ENCODE measurements around the gene MMEL1.
"Not testable (repeated sequence)": the region's sequence is repeated elsewhere in the genome, so short reads cannot be mapped to it uniquely, and the experiment has no call there.

Gene MMEL1

GRCh38 chr1:2628191-2628932, 4.5 kb downstream of the MMEL1 start:
- DNase-seq = no peak

GRCh38 chr1:2627746-2628145, 5.1 kb downstream of the MMEL1 start:
- DNase-seq = no peak

- not testable (repeated sequence) for DNase-seq
Observed at GRCh38 chr1:2625748-2626147, 7.1 kb downstream of the MMEL1 start.

- DNase-seq = no peak
Observed at GRCh38 chr1:2625311-2625710, 7.5 kb downstream of the MMEL1 start.

GRCh38 chr1:2624735-2625300, 8.0 kb downstream of the MMEL1 start:
- no peak for DNase-seq

DNA sequence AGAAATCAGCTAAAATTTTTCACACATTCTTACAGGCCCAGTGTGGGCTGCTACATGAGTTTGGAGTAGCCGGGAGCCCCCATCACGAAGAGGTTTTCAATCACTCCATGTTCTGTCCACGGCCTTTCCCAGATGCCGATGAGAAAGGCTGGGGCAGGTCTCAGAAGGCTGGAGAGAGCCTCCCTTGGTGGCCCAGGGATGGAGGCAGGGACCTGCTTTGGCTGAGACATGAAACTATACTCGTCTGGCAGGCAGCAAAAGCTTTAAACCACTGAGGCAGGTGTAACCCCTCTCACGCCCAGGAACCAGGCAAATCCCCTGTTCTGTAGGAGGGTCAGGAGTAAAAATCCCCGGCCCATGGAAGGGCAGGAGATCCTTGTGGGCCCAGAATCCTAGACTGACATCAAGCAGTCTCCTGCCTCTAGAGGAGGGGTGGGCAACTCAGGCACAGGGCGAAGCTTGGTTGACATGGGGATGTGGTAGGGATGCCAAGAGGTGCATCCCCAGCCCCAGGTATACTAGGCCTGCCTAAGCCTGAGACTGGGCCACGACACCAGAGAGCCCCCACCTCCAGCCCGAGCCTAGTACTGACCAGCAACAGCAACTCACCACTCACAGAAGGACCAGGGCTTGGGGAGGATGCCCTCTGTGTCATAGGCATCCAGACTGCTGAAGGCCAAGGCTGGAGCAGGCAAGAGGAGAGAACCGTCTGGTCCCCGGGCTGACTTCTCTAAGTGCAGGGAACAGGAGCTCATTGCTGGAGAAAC, 9.1 kb downstream of the MMEL1 start:
- no peak for DNase-seq

DNA sequence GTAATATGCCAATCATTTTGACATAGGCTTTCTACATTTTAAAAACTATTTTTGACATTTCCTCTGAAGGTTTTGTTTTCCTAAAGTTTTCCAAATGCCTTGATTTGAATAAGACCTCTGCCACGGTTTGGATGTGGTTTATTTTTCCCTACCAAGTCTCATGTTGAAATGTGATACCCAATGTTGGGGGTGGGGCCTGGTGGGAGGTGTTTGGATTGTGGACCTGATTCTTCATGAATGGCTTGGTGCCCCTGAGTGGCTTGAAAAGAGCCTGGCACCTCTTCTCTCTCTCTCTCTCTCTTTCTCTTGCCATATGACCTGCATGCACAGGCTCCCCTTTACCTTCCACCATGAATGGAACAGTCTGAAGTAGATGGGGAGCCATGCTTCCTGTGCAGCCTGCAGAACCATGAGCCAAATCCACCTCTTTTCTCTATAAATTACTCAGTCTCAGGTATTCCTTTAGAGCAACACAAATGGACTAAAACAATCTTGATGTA, 14.8 kb downstream of the MMEL1 start:
- DNase-seq = no peak

DNA sequence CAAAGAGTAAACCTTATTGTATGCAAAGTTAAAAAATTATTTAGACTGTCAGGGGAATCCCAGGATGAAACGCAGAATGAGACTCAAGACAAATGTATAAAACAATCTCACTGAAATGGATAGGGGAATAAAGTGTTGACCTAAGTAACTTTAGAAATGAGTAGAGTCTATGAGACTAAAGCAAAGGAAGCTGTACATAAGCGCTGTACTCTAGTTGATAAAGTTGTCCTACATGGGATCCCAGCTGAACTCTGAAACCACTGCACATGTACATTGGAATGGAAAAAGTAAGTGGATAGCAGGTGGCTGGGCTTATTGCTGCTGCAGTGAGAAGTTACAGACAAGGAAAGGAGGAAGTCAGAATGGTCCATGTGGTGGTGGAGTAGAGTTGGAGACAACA, 18.7 kb downstream of the MMEL1 start:
- DNase-seq = no peak

GRCh38 chr1:2612591-2613365, 20.0 kb downstream of the MMEL1 start:
- DNase-seq = no peak

DNA sequence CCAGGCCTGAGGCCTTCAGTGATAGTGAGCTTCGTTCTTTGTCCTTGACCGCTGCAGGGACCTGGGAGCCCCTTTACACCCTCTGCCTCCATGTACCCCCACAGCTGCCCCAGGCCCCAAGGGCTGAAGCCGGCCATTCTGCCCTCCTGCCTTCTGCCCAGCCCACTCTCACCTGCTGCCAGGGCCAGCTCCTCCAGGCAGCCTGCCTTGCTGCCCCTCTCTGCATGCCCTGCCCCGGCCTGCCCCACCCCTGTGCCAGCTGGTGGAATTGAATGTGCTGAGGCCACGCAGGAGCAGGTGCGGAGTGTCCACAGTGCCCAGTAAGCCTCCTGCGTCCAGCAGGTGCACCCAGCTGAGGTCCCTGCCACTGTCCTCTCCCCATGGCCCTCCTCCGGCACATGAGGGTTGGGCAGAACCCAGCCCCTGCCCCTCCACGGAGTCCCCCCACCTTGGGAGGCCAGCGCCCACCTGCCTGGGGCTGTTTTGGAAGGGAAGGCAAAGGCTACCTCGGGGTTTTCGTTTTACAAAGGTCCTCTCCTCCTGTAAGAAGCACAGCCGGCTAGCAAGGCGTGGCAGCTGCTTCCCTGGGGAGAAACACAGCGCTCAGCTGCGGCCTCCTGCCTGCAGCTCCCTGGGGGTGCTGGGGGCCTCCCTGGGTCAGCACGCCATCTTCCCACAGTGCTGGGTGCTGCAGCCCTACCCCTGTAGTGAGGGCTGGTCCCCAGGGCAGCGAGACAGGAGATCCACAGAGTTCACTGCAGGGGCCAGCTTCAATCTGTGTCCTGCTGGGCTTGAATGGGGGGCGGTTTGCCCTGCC, 21.0 kb downstream of the MMEL1 start:
- DNase-seq = no peak

- no peak for DNase-seq
Observed at GRCh38 chr1:2611031-2611501, 21.8 kb downstream of the MMEL1 start.

DNA sequence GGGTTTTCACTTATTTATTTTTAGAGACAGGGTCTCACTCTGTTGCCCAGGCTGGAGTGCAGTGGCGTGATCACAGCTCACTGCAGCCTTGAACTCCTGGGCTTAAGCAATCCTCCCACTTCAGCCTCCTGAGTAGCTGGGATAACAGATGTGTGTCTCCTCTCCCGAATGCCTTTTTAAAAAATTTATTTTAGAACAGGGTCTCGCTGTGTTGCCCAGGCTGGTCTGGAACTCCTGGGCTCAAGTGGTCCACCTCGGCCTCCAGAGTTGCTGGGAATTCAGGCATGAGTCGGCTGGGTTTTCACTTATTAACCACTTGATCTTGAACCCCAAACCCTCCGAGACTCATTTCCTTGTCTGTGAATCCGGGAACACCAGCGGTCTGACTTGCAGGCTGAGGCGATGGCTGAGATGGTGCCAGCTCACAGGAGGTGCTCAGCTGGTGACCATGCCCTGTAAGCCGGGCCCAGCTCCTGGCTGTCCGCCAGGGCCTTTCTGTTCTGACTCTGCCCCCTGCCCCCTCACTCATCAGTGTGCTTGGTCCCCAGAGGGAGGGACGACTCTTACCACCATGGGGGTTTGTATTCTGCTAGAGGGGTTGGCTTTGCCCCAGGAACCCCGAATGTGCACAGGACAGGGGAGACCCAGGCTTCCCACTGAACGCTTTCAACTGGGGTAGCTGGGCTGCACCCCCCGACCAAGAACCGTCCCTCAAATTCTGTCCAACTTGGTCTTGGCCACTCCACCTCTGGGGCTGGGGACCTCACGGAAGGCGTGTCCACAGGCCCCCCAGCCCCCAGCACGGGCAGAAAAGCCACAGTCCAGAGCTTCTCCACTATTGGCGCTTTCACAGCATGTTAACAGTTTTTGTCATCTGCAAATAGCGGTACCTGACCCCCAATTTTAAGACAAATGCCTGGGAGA, 22.5 kb downstream of the MMEL1 start:
- DNase-seq = no peak

DNA sequence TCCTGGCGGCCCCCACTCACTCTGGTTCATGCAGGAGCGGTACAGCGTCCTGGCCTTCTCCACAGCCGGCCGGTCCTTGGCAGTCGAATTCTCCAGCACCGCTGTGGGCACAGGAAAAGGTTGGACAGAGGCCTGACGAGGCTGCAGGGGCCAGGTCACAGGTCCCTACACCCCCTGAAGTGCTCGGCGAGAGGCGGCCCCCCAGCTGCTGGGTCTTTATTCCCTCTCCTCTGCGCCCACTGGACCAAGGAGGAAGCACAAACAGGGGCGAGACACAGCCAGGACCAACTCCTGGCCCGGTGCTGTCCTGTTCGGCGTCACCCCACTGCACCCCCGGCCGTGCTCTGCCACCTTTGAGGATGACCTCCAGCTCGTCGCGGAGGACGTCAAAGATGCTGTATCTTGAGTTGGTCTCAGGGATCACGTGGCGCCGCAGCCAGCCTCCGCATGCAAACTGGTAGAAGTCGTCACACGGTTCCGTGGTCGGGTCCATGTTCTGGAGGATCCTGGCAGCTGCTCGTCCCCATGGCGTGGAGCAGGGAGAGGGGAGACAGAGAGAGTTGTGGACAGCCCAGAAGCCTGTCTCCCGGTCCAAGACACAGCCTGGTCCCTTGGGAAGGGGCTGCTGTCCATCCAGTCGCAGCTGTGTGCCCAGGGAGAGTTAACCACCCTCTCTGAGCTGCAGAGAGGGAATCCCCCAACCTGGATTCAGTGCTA, 23.3 kb downstream of the MMEL1 start:
- no peak for DNase-seq

GRCh38 chr1:2607641-2608091, 25.1 kb downstream of the MMEL1 start:
- no peak for DNase-seq

GRCh38 chr1:2606881-2607621, 25.8 kb downstream of the MMEL1 start:
- DNase-seq = no peak

GRCh38 chr1:2606396-2606880, 26.4 kb downstream of the MMEL1 start:
- DNase-seq = no peak

DNA sequence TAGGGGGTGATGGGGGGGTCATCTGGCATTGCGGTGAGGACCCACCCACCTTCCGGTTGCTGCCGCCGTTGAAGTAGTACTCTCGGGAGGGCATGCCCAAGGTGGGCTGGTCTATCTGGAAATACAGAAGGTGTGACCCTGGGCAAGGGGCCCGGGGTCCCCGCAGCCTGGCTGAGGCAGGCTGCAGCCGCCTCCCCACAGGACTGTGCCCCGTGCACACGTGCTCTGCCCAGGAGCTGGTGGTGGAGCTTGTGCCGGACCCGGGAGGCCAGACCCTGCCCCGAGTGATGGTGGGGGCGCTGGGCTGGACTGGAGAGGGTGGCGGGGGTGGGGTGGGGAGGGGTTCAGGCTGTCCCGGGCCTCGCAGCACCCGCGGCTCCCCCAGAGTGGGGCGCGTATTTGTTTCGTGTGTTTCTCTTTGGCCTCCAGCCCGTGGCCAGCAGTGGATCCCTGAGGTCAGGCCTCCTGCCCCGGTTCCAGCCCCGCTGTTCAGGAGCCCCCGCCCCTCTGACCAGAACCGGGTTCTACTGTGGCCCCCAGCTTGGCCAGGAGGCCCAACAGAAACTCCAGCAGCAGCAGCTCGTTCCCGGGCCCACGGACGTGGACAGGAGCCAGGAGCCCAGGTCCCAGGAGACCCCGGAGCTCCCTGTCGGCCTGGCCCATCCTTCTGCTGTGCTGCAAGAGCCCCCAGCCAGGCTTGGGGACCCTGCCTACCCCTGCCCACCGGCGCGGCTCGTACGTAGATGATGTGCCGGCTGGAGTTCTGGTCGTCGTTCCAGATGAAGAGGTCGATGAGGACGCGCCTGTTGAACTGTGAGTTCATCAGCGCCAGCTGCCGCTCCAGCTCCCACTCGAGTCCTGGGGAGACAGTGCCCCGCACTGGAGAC, 27.1 kb downstream of the MMEL1 start:
- DNase-seq = no peak

GRCh38 chr1:2604844-2605508, 27.8 kb downstream of the MMEL1 start:
- DNase-seq = no peak

Data from activated CD4-positive, alpha-beta T cell treated with anti-CD3 and anti-CD28 coated beads, Interleukin-2, amount 50 U/mL, for 1 hour (primary cell).